T-helper 2 cell treated with Interferon-gamma antibody and Interleukin-4, amounts not matched to agents 100 ng/mL and 5 ng/mL, for 36 hours (primary cell): ENCODE measurements around the gene SHROOM3. TPM values are rescaled to one million over a fixed set of nuclear protein-coding genes. Genes with fewer than 3 reads are reported as not detected.

ENCODE experiments used
- intact Hi-C: fragments of 100-400 bp; cut with micrococcal nuclease; formaldehyde crosslinking; loops from one replicate; pipeline ENCODE4 v1.15.1; 2023
- total RNA-seq: library from RNA; stranded (reverse); gene quantifications from 2 replicates; pipeline ENCODE4 v1.2.3, GENCODE V29; 2022

The SHROOM3 gene
- total RNA-seq, 1 donor from 2014 or later, result not detected

GRCh38 chr4:76764251-76764650, 329.2 kb downstream of the SHROOM3 start:
- intact Hi-C loops, result no loop called here

- intact Hi-C loops, result no loop called here
Observed at GRCh38 chr4:76765473-76766183, 330.6 kb downstream of the SHROOM3 start.

GRCh38 chr4:76767983-76768382, 333.0 kb downstream of the SHROOM3 start:
- intact Hi-C loops, result no loop called here

- intact Hi-C loops, result no loop called here
Observed at GRCh38 chr4:76772498-76773106, 337.6 kb downstream of the SHROOM3 start.

GRCh38 chr4:76773766-76774165, 338.7 kb downstream of the SHROOM3 start:
- intact Hi-C loops, result no loop called here

GRCh38 chr4:76779740-76780459, 344.9 kb downstream of the SHROOM3 start:
- intact Hi-C loops, result no loop called here

- intact Hi-C loops, result no loop called here
Observed at GRCh38 chr4:76780781-76781697, 346.0 kb downstream of the SHROOM3 start.

GRCh38 chr4:76781698-76782595, 346.9 kb downstream of the SHROOM3 start:
- intact Hi-C loops, result no loop called here

GRCh38 chr4:76782837-76783236, 347.8 kb downstream of the SHROOM3 start:
- intact Hi-C loops, result no loop called here

GRCh38 chr4:76783836-76784235, 348.8 kb downstream of the SHROOM3 start:
- intact Hi-C loops, result no loop called here

GRCh38 chr4:76784237-76784636, 349.2 kb downstream of the SHROOM3 start:
- intact Hi-C loops, result no loop called here

- intact Hi-C loops, result no loop called here
Observed at GRCh38 chr4:76787898-76788297, 352.9 kb downstream of the SHROOM3 start.

GRCh38 chr4:76790377-76790776, 355.3 kb downstream of the SHROOM3 start:
- intact Hi-C loops, result no loop called here

- intact Hi-C loops, result no loop called here
Observed at GRCh38 chr4:76791479-76791878, 356.4 kb downstream of the SHROOM3 start.

- intact Hi-C loops, result no loop called here
Observed at GRCh38 chr4:76792418-76792817, 357.4 kb downstream of the SHROOM3 start.

GRCh38 chr4:76795243-76795642, 360.2 kb downstream of the SHROOM3 start:
- intact Hi-C loops, result no loop called here

- intact Hi-C loops, result no loop called here
Observed at GRCh38 chr4:76799140-76799539, 364.1 kb downstream of the SHROOM3 start.

- intact Hi-C loops, result no loop called here
Observed at GRCh38 chr4:76799718-76800117, 364.7 kb downstream of the SHROOM3 start.

GRCh38 chr4:76800902-76801301, 365.9 kb downstream of the SHROOM3 start:
- intact Hi-C loops, result no loop called here

- intact Hi-C loops, result no loop called here
Observed at GRCh38 chr4:76801621-76802235, 366.7 kb downstream of the SHROOM3 start.
